Stimulated activated CD4-positive, alpha-beta T cell treated with anti-CD3 and anti-CD28 coated beads, Interleukin-4, amount 100 ng/mL, for 24 hours (primary cell): ENCODE measurements around the gene RASSF5.
"Not testable (repeated sequence)": the region's sequence is repeated elsewhere in the genome, so short reads cannot be mapped to it uniquely, and the experiment has no call there.

Experiments used
- DNase-seq: peaks from one replicate; pipeline ENCODE4 v3.0.0-alpha.2; 2020

The RASSF5 gene

DNA sequence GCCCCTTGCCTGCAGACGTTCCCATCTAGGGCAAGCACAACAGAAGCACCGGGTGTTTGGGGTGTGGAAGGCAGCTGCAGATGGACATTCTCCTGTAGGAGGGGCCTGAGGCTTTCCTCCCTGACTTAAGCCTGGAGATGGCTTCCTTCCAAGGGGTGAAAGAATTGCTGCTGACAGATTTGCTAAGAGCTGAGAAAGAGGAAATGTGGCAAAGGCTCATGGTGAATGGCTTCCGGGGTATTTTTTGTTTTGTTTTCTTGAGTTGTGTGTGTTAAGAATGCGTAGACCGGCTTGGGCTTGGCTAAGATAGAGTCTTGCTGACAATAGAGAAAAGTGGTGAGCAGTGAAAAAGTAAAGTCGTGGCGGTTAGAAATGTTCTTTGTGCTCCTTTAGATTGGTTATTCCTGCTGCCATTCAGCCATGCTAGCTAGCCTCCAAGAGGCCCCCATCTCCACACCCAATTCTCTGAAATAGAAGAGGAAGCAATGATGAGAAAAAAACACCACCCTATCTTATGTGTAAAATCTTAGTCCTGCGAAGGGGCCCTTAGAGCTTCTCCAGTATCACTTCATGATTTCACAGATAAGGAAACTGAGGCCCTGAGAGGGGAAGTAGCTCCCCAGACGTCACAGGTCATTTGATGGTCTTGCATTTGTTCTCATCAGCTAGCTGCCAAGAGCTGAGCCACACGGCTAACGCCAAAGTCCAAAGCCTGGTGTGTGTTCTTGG, 68.0 kb downstream of the RASSF5 start:
- DNase-seq = no peak

DNA sequence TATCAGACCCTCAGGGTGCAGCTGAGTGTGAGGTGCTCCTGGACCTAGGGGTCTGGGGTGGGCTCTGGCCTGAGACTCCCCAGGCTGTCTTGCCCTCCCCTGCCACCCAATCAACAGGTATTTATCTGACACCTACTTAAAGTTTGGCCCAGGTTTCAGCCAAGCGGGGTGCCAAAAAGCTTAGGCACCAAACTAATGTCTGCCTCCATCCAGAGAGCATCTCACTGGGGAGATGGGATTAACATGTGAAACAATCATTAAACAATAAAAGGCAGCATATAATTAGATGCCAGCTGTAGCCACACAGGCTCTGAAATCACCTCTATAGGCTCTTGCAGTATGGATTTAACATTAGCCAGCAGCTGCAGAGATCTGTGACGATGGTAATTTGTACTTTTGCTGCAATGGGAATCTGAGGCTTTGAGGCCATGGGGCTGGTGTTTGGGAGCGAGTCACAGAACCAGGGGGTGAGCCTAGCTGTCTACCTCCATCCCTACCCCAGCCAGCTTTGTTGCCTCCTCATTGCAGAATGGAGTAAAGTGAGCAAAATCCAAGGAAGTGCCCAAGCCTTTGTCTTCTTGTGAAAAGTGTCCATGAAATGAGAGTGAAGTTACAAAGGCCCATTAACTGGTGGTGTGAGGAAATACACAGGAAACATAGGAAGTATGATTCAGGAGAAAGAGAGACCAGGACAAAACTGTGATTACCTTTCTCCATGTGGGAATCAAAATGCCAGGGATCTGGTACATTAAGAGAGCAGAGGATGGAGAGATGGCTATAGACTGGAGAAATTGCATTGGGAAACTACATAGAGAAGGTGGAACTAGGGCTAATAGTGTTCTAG, 68.8 kb downstream of the RASSF5 start:
- no peak for DNase-seq

DNA sequence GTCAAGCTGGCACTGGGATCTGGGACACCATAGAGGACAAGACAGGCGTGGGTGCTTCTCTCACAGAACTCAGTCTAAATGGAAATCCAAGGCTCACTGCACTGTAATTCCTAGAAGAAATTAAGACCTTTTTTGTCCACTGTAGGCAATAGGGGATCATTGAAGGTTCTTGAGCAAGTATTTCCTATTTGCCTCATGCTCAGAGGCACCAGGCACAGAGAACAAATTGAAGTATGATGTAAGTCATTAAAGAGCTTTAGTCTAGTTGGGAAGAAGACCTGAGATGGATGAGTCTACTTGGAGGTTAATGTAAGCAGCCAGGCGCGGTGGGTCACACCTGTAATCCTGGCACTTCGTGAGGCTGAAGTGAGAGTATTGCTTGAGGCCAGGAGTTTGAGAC, 70.3 kb downstream of the RASSF5 start:
- DNase-seq = no peak

DNA sequence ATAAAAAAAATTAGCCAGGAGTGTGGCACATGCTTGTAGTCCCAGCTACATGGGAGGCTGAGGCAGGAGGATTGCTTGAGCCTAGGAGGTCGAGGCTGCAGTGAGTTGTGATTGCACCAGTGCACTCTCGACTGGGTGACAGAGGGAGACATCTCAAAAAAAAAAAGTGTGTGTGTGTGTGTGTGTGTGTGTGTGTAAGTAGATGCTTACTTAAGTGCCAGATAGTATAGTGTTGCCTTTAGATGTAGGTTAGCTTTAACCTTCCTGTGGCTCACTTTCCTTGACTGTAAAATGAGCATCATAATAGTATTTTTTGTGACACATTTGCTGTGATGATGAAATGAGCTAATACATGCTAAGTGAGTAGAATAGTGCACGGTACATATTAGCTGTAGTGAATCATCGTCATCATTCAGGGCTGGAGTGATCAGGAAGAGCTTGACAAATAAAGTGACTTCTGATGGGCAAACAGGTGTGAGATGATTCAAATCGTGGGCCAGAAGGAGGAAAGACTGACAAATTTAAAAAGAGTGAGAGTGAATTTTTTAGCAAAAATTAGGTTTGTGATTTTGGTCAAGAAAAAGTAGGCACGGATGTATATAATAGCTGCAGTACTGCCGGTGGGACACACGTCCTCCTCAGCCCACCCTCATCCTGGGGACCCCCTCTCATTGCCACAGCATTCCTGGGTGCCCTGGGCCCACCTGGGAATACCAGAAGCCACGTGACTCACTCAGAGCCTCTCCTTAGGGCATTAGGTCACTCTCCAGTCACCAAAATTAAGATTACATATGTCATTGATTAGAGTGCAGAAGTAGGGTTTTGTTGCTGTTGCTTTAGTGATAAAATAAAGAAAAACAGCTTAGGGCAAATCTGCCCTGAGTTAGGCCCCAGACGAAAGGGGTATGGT, 71.0 kb downstream of the RASSF5 start:
- DNase-seq = peak; percentile 58

DNA sequence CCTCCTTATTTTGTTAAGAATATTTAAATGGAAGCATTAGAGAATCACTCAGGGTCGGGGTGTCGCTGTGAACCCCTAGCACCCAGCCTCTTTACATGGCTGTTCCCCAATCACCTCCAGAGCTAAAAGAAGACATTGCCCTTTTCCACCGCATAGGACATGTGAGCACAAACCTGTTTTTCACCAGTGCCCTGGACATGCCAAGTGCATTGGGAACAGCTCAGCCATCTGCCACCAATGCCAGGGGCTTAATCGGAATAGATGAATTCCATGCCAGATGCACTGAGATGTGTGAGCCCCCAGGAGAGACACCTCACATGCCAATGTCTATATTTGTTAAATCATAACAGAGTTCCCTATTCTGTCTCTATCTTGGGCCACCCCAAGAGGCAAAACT, 71.6 kb downstream of the RASSF5 start:
- no peak for DNase-seq

DNA sequence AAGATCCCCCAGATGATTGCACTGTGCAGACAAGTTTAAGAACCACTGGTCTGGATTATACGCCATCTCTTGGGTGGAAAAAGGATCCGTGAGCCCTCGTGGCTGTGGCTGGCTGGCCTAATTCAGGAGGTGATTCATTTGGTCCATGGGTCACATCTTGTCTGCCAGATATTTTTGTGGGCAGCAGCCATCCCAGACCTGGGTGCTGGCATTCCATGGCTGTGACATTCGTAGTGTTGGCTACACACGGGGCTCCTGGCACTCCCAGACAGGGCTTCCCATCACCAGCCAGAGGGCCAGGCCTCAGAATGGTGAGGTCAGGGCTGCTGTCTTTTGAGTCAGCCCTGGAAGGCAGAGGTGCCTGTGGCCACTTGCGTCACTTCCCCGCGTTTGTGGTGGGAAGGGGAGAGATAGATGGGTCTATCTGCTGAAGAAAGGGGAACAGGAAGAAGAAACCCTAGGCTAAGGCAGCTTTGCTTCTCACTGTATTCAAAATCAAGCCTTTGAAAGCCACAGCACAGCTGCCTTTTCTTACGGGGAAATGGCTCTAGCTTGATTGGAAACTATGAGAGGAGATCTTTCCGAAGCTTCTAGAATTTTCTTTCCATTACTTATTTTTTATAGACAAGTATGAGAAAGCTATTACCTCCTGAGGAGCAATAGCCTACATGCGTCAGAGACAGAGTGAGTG, 72.6 kb downstream of the RASSF5 start:
- DNase-seq = peak; percentile 88

DNA sequence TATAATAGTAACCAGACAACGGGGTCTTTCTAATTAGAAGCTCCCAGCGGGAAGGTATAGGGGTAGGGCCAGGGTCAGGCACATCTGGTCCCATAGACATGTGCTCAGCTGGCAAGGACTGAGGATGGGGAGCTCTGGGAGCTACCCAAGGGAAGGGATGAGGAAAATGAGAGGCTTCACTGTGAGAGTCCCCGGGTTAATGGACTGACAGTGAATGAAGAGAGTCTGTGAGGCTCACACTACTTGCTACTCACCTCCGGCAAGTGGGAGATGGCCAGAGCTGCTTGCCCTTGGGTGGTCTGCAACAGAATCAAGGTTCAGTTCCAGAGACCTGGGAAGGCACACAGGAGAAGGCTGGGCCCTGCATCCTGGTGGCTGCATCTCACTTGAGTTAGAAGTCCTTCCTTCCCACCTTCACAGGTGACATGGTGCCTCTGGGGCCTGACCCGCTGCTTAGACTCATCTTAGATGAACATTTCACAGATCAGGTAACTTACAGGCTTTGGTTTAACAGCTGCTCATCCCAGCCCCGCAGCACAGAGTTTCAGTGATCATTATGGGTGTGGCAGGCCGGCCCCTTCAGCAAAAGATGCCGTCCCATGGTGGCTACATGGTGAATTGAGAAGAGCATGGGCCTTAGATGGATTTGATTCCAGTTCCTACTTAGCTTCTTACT, 73.2 kb downstream of the RASSF5 start:
- no peak for DNase-seq

DNA sequence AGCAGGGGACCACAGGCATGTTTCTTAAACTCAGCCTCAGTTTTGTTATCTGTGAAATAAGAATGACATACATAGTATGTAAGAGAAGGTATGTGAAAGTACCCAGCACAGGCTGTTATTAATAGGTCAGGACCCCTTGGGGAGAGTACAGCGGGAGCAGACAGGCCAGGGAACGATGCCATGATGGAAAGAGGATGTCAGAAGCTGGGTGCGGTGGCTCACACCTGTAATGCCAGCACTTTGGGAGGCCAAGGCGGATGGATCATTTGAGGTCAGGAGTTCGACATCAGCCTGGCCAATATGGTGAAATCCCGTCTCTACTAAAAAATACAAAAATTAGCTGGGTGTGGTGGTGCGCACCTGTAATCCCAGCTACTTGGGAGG, 73.8 kb downstream of the RASSF5 start:
- not testable (repeated sequence) for DNase-seq

DNA sequence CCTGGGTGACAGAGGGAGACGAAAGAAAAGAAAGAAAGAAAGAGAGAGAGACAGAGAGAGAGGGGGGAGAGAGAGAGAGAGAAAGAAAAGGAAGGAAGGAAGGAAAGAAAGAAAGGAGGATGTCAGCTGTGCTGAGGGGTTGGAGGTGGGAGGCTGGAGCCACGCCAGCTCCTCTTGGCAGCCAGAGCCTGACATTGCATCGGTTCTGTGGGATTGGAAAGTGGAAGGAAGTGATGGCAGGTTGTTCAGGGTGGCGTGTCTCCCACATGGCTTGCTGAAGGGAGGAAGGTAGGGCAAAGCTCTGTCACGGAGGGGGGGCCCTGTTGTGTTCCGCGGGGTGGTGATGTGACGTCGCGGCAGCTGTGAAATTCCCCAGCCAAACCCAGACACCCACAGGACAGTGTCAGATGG, 74.2 kb downstream of the RASSF5 start:
- peak; percentile 75 for DNase-seq

DNA sequence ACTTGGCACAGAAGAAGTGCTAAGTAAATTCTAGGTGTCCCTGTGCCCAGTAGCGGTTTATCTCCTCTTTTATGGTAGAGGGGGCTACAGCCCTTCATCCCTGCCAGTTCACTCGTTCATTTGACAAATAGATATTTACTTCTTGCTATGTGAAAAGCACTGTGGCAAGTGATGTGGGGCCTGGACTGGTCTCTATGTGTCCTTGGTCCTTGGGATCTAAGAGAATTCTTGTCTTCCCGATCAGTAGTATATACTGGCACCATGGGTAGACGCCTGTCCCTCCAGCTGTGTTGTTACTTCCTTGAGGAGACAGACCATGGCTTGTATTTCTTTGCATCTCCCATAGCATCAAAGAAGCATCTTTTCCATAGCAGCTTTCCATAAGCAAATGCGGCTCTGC, 75.2 kb downstream of the RASSF5 start:
- DNase-seq = no peak

DNA sequence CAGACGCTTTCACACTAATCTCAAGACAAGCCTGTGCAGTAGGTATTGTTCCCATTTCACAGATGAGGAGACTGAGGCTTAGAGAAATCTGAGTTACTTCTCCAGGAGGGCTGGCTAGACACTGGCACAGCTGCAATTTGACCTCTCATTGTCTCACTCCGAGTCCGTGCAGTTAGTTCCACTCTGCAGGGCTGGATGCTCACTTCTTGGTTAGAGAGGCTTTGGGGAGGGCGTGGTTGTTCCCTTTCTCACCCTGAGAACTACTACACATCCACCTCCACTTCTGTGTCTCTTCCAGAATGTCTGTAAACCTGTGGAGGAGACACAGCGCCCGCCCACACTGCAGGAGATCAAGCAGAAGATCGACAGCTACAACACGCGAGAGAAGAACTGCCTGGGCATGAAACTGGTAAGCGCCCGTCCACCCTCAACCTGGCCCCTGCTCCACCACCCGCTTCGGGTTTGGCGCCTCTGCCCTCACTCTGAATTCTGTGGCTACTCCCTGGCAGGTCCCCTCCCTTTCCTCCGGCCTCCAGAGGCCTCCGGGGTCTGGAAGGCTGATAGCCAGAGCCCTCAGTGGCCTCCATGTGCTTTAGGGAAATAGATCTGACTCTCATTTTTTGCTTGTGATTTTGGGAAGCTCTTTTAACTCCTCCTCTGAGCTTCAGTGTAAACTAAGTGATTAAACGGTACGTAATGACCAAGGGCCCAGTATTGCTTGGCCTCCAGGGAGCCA, 75.8 kb downstream of the RASSF5 start:
- DNase-seq = peak; percentile 59

DNA sequence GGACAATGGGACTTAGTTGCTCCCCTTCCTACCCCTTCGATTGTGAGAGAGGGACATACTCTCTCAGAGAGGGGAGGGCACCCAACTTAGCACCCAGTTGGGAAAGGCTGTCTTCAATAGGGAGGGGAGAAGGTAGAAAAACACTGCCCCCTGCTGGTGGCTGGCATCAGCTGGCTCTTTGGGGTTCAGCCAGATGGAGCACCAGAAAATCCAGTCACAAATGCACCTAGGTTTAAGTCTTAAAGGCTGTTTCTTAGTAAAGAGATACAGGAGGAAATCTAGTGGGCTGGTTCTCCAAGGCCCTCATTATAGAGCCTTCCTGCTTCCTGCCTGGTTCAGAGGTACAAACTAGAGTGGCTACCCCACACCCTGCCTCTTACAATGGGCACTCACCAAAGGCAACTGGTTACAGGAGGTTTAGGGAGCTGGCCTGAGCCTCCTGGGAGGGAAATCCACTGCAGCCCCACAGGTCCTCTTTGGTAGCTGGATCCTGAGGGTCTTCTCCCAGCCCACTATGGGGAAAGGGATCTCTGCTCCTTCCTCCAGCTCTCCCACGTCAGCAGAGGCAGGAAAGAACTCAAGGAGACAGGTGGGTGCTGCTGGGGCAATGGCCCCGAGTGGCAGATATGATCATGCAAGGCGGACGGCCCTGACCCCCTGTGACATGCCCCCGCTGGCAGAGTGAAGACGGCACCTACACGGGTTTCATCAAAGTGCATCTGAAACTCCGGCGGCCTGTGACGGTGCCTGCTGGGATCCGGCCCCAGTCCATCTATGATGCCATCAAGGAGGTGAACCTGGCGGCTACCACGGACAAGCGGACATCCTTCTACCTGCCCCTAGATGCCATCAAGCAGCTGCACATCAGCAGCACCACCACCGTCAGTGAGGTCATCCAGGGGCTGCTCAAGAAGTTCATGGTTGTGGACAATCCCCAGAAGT, 76.6 kb downstream of the RASSF5 start:
- DNase-seq = peak; percentile 92

DNA sequence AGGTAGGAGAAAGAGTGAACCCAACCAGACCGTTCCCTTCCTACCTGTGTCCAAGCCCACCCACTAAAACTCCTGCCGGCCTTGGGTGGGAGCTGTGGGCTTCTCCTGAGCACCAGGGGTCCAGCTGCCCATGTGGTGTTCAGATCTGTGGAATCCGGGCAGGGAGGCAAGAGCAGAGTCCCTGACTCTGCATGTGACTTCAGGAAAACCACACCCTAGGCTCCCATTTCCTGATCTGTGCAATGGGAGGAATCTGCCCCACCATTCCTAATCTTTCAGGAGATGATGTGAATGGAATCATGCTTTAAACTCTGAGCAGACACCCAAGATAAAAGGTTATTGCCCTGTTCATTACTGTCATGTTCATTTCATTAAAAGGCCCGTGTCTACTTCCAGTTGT, 77.4 kb downstream of the RASSF5 start:
- no peak for DNase-seq

DNA sequence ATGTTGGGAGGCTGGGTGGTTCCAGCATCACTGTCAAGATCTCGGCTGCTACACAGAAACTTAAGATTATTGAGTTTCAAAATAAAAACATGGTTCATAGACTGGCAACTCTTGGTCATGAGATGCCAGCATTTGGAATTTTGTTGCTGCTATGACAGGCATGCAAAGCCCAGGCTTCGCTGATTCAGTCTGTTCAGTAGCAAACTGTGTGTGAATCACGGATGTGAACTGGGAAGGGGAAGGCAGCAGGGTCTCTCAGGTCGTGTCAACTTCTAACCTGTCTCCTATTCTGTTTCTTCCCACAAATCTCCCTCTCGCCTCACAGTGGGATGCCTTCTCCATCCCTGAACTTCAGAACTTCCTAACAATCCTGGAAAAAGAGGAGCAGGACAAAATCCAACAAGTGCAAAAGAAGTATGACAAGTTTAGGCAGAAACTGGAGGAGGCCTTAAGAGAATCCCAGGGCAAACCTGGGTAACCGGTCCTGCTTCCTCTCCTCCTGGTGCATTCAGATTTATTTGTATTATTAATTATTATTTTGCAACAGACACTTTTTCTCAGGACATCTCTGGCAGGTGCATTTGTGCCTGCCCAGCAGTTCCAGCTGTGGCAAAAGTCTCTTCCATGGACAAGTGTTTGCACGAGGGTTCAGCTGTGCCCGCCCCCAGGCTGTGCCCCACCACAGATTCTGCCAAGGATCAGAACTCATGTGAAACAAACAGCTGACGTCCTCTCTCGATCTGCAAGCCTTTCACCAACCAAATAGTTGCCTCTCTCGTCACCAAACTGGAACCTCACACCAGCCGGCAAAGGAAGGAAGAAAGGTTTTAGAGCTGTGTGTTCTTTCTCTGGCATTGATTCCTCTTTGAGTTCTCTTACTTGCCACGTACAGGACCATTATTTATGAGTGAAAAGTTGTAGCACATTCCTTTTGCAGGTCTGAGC, 79.4 kb downstream of the RASSF5 start:
- no peak for DNase-seq

DNA sequence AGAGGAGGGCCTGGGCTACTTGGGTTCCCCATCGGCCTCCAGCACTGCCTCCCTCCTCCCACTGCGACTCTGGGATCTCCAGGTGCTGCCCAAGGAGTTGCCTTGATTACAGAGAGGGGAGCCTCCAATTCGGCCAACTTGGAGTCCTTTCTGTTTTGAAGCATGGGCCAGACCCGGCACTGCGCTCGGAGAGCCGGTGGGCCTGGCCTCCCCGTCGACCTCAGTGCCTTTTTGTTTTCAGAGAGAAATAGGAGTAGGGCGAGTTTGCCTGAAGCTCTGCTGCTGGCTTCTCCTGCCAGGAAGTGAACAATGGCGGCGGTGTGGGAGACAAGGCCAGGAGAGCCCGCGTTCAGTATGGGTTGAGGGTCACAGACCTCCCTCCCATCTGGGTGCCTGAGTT, 80.6 kb downstream of the RASSF5 start:
- no peak for DNase-seq

DNA sequence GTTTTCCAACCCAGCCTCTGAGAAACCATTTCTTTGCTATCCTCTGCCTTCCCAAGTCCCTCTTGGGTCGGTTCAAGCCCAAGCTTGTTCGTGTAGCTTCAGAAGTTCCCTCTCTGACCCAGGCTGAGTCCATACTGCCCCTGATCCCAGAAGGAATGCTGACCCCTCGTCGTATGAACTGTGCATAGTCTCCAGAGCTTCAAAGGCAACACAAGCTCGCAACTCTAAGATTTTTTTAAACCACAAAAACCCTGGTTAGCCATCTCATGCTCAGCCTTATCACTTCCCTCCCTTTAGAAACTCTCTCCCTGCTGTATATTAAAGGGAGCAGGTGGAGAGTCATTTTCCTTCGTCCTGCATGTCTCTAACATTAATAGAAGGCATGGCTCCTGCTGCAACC, 81.2 kb downstream of the RASSF5 start:
- no peak for DNase-seq

DNA sequence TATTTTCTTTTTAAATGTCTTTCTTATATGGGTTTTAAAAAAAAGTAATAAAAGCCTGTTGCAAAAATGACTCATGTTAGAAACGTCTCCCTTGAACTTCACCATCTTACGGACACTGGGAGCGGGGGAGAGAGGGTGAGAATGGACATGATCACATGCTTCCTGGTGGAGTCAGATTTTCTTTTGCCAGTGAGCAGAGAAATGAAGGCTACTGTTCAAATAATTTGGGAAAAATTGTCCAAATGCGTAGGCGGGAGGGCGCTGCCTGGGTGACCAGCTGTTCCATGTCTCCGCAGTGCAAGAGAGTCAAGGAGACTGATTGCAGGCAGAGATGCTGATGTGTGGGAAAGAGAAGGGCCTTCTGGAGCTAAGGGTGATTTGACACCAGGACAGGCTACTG, 81.9 kb downstream of the RASSF5 start:
- no peak for DNase-seq

DNA sequence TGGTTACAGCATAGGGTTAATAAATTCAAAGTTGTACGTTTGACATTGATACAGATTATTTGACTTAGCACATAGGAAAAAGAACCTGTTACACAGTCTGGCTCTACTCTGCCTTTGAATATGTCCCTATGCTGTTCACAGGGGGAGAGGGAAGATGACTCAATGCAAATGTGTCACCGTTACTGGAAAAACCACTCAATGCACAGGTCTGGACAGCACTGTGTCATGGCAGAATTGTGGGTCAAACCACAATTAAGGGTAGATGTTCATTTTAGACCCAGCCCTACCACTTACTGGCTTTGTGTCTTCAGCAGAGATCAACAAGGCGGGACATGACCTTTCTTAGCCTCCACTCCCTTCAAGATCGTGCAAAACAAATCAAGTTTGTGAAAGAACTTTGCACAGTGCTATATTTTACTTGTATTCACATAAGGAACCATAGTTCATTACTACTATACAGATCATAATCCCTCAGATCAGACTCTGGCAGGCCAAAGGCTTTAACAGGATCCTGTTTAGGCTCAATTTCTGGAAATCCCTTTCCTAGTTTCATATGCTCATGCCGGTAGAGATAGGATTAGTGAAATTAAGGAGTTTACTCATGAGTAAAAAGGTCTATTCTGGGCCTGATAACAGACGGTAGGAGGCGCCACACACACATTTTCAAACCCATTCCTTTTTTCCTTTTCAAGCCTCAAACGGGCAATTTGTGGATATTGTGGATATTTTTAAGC, 82.9 kb downstream of the RASSF5 start:
- DNase-seq = peak; percentile 77
